PC-3 (cell line): ENCODE results near the gene UBR4.

Source experiments
- EZH2 ChIP-seq: fragments of 300-600 bp; sonication (generic); IDR thresholded peaks from one replicate; pipeline ENCODE4 v1.6.1; 2017; ENCODE audit warnings: antibody characterized with exemption, mild to moderate bottlenecking, low read length; ENCODE audit not compliant: unreplicated experiment
- TF ChIP-seq, protein P1 (sequence below): fragments of 300-600 bp; sonication (generic); conservative IDR thresholded peaks from 2 replicates; pipeline ENCODE4 v1.5.1; 2017; ENCODE audit warnings: antibody characterized with exemption, low read depth, mild to moderate bottlenecking, low read length

DNA sequence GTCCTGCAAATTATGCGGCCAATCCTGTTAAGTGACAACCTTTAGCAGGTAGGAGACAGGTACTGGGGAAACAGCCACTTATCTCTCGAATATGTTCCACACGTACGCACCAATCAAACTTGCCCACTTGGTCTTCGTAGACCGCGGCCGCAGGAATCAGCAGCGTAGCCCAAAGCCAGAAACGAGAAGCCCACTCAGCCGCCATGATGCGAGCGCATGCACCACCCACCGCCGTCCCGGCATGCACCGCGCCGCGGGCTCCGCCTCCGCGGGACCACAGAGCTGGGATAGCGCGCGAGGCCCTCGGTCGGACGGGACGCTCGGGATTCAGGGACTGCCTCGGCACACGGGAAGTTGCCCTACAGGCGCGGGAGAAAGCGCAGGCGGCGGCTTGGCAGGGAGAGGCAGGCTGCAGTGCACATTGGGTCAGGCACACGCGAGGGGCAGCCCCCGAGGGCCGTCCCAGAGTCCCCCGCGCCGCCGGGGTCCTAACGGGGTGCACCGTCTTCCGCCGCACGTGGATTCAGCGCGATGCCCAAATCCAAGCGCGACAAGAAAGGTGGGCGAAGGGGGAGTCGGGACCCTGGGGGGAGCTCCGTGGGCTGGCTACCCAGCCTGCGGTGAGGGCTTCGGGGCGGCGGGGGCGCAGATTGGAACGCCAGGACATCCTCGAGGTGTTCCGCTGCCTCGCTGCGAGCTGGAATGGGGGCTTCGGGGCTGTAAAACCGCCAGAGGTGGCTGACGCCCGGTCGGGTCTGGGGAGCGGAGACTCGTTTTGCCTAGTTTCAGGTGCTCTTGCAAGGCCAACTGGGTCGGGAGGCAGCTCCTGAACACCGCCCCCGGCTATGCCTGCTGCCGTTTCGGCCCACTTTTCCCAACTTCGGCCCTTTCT lies 41.5 kb upstream of the UBR4 start, which contains the start of the genes EMC1 and MRTO4:
- TF ChIP-seq, protein P1, sequence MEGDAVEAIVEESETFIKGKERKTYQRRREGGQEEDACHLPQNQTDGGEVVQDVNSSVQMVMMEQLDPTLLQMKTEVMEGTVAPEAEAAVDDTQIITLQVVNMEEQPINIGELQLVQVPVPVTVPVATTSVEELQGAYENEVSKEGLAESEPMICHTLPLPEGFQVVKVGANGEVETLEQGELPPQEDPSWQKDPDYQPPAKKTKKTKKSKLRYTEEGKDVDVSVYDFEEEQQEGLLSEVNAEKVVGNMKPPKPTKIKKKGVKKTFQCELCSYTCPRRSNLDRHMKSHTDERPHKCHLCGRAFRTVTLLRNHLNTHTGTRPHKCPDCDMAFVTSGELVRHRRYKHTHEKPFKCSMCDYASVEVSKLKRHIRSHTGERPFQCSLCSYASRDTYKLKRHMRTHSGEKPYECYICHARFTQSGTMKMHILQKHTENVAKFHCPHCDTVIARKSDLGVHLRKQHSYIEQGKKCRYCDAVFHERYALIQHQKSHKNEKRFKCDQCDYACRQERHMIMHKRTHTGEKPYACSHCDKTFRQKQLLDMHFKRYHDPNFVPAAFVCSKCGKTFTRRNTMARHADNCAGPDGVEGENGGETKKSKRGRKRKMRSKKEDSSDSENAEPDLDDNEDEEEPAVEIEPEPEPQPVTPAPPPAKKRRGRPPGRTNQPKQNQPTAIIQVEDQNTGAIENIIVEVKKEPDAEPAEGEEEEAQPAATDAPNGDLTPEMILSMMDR = no peak
- no peak for TF ChIP-seq EZH2
